ENCODE data around the gene AGFG2.

Gene AGFG2

GRCh38 chr7:100509231-100509630, 29.8 kb upstream of the AGFG2 start:
- peak; percentile 76 for DNase-seq (ENCODE audit: low read depth, low spot score)
- ChIA-PET POLR2A (interaction anchor here (0.6 kb wide), 1 partner anchor 26 kb away, joined by 3 read pairs; the partner anchor contains the start of gene NYAP1), CTCF (interaction anchor here (1.0 to 1.7 kb wide), 4 partner anchors 26 to 45 kb away, joined by 3 to 5 read pairs (median 4); partner anchors contain the start of gene SPACDR)
- H3K4me3 ChIP-seq (ENCODE audit: low read depth, low read length), result no peak overlapping the region
- TF ChIP-seq, protein P1, sequence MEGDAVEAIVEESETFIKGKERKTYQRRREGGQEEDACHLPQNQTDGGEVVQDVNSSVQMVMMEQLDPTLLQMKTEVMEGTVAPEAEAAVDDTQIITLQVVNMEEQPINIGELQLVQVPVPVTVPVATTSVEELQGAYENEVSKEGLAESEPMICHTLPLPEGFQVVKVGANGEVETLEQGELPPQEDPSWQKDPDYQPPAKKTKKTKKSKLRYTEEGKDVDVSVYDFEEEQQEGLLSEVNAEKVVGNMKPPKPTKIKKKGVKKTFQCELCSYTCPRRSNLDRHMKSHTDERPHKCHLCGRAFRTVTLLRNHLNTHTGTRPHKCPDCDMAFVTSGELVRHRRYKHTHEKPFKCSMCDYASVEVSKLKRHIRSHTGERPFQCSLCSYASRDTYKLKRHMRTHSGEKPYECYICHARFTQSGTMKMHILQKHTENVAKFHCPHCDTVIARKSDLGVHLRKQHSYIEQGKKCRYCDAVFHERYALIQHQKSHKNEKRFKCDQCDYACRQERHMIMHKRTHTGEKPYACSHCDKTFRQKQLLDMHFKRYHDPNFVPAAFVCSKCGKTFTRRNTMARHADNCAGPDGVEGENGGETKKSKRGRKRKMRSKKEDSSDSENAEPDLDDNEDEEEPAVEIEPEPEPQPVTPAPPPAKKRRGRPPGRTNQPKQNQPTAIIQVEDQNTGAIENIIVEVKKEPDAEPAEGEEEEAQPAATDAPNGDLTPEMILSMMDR (IDR thresholded peaks at IDR 0.05; ENCODE audit: insufficient read depth, low read length, missing control alignments), result no peak

DNA sequence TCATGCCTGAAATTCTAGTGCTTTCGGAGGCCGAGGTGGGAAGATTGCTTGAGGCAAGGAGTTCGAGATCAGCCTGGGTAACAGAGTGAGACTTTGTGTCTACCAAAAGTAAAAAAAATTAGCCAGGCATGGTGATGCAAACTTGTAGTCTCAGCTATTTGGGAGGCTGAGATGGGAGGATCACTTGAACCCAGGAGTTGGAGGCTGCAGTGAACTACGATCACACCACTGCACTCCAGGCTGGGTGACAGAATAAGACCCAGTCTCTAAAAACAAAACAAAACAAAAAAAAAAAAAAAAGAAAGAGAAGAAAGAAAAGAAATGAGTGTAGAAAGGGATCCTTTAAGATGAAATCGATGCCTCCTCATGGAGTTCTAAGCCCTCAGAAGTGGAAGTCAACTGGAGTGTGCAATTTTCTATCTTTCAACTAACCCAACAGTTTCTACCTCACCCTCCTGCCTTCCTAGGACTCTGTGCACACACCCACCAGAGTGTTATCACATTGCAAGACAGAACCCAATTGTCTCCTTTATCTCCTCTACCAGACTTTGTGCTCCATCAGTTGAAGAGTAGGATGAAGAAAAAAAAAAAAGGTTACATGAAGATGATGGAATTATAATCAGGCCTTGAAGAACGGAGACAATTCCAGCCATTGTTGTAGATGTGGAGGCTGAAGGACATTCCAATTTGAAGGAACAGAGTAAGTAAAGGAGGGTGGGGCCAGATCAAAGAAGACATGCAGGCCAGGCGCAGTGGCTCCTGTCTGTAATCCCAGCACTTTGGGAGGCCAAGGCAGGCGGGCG, 28.4 kb upstream of the AGFG2 start:
- TF ChIP-seq, protein P1 (IDR thresholded peaks at IDR 0.05; ENCODE audit: insufficient read depth, low read length, missing control alignments), result no peak
- H3K4me3 ChIP-seq (ENCODE audit: low read depth, low read length), result no peak overlapping the region
- ChIA-PET POLR2A (no interaction called here), CTCF (no interaction called here)
- DNase-seq (ENCODE audit: low read depth, low spot score), result no peak

DNA sequence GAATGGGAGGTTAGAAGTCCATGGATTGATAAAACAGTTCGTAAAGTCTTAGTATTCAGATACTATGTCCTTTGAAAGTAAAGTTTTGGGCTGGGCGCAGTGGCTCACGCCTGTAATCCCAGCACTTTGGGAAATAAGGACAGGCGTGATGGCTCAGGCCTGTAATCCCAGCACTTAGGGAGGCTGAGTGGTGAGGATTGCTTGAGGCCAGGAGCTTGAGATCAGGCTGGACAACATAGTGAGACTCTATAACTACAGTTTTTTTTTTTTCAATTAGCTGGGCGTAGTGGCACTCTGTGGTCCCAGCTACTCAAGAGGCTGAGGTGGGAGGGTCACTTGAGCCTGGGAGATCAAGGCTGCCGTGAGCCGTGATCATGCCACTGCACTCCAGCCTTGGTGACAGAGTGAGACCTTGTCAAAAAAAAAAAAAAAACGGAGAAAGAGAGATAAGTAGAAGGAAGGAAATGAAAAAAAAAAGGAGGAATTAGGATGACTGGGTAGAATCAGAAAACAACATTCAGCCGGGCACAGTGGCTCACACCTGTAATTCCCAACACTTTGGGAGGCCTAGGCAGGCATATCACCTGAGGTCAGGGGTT, 25.7 kb upstream of the AGFG2 start:
- POLR2A ChIA-PET, result no interaction called here
- TF ChIP-seq, protein P1 (IDR thresholded peaks at IDR 0.05; ENCODE audit: insufficient read depth, low read length, missing control alignments), result no peak
- DNase-seq (ENCODE audit: low read depth, low spot score), result no peak
- CTCF ChIA-PET, result no interaction called here
- no peak overlapping the region for H3K4me3 ChIP-seq (ENCODE audit: low read depth, low read length)

- POLR2A ChIA-PET, result no interaction called here
- no peak overlapping the region for H3K4me3 ChIP-seq (ENCODE audit: low read depth, low read length)
- DNase-seq (ENCODE audit: low read depth, low spot score), result no peak
- TF ChIP-seq, protein P1 (IDR thresholded peaks at IDR 0.05; ENCODE audit: insufficient read depth, low read length, missing control alignments), result no peak
- CTCF ChIA-PET, result interaction anchor here (0.7 to 2.1 kb wide), 3 partner anchors 18 to 48 kb away, joined by 3 to 9 read pairs (median 7); no protein-coding TSS in a partner anchor
Measured at GRCh38 chr7:100515072-100515532, 23.9 kb upstream of the AGFG2 start.

DNA sequence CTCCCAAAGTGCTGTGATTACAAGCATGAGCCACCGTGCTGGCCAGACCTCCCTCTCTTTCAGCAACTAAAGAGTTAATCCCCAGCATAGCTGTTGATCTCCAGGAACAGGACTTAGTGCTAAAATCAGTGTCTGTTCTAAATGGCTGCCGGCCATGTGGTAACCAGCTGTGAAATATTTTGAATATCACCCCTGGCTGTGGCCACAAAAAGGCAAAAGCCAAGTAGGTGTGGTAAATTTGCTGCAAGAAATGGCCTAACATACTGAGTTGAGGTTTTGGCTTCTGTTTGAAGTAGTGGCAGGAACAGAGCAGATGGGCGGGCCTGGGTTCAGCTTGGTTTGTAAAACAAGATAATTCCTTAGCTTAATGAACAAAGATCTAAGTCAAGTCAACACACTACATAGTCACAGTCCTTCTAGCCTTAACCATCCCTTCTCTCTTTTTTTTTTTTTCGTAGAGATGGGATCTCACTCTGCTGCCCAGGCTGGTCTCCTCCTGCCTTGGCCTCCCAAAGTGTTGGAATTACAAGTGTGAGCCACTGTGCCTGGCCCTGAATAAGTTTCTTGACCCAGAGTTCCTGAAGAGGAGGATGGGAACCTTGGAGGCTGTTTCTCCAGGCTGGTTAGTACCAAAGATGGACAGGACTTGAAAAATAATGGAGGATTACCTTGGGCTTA, 22.7 kb upstream of the AGFG2 start:
- POLR2A ChIA-PET, result no interaction called here
- CTCF ChIA-PET, result interaction anchor here (0.7 to 2.1 kb wide), 4 partner anchors 22 to 47 kb away, joined by 3 to 9 read pairs (median 5); partner anchors contain the start of gene AGFG2
- TF ChIP-seq, protein P1 (IDR thresholded peaks at IDR 0.05; ENCODE audit: insufficient read depth, low read length, missing control alignments), result no peak
- DNase-seq (ENCODE audit: low read depth, low spot score), result peak; percentile 58
- no peak overlapping the region for H3K4me3 ChIP-seq (ENCODE audit: low read depth, low read length)
